ENCODE data around the gene AP3D1.

AP3D1 gene

GRCh38 chr19:2061495-2062388, 89.6 kb downstream of the AP3D1 start:
- peak; percentile 97 to 99 for DNase-seq (ENCODE audit: low read depth in 2 of 2)

- DNase-seq (ENCODE audit: low read depth in 2 of 2) = no peak
Observed at GRCh38 chr19:2060884-2061494, 90.4 kb downstream of the AP3D1 start.

- no peak for DNase-seq (ENCODE audit: low read depth in 2 of 2)
Observed at GRCh38 chr19:2059422-2060201, 91.8 kb downstream of the AP3D1 start.

GRCh38 chr19:2058570-2059421, 92.6 kb downstream of the AP3D1 start:
- no peak for DNase-seq (ENCODE audit: low read depth in 2 of 2)

GRCh38 chr19:2057484-2058469, 93.6 kb downstream of the AP3D1 start:
- DNase-seq (ENCODE audit: low read depth in 2 of 2) = no peak

- DNase-seq (ENCODE audit: low read depth in 2 of 2) = no peak
Observed at GRCh38 chr19:2056837-2057192, 94.6 kb downstream of the AP3D1 start.

- no peak for DNase-seq (ENCODE audit: low read depth in 2 of 2)
Observed at GRCh38 chr19:2055931-2056836, 95.2 kb downstream of the AP3D1 start.

- no peak for DNase-seq (ENCODE audit: low read depth in 2 of 2)
Observed at GRCh38 chr19:2054763-2055162, 96.6 kb downstream of the AP3D1 start.

GRCh38 chr19:2053601-2054389, 97.6 kb downstream of the AP3D1 start:
- DNase-seq (ENCODE audit: low read depth in 2 of 2) = no peak

GRCh38 chr19:2051773-2052704, 99.3 kb downstream of the AP3D1 start:
- DNase-seq (ENCODE audit: low read depth in 2 of 2) = no peak

GRCh38 chr19:2050991-2051772, 100.2 kb downstream of the AP3D1 start, which contains the start of gene MKNK2:
MKNK2 (minus strand) TSS chr19:2051244; CDS start chr19:2050851, 393 bp downstream.
- DNase-seq (ENCODE audit: low read depth in 2 of 2) = peak; percentile 92 to 94
